ENCODE results near the gene GNGT1. TPM values are rescaled to one million over a fixed set of nuclear protein-coding genes. Genes with fewer than 3 reads are reported as not detected.

GNGT1 gene
- total and polyA plus RNA-seq, 2 experiments from 2014 or later: not detected

DNA sequence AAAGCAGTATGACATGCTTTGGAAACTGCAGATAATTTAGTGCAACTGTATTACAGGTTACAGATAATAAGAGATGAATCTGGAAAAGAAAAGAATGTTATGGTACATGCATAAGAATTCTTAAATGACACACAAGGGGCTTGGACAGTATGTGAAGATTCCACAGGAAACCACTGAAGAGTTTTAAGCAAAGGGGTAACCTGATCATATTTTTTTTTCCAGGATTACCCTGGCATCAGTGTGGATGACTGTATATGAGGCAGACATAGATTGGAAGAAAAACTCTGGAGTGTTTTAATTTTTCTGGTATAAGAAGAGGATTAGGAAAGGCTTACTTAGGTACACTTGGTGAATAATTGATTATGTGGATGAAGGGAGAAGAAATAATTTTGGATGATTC lies 23.9 kb upstream of the GNGT1 start:
- Histone ChIP-seq H3K36me3 (ENCODE audit: low read depth) (no peaks in the 10 kb centered on the region), H3K27me3 (replicated peaks; ENCODE audit: insufficient read depth) (no peaks in the 10 kb centered on the region), H4K20me1 (ENCODE audit: insufficient read depth) (no peaks in the 10 kb centered on the region), H3K4me2 (ENCODE audit: unreplicated experiment) (no peak overlapping the region), H3F3A (ENCODE audit: insufficient read depth) (peaks cover 35% of the 10 kb centered on the region), H3K9me2 (ENCODE audit: insufficient read depth) (no peaks in the 10 kb centered on the region), H3K9me3 (ENCODE audit: low read depth) (no peaks in the 10 kb centered on the region), H3K4me3 (no peak overlapping the region), H3K4me1 (ENCODE audit: insufficient read depth) (no peaks in the 10 kb centered on the region), H2AFZ (no peak overlapping the region), H3K9ac (no peak overlapping the region), H3K79me2 (ENCODE audit: insufficient read depth) (no peaks in the 10 kb centered on the region), H3K27ac (no peak overlapping the region)
- in situ Hi-C loops (cut with MboI): no loop called here
- TF ChIP-seq EZH2phosphoT487 (IDR thresholded peaks at IDR 0.05; ENCODE audit: insufficient read depth, low read depth) (no peak), EZH2 (IDR thresholded peaks at IDR 0.05; ENCODE audit: insufficient read depth, poor library complexity, severe bottlenecking) (no peak)
- DNase-seq: no peak

DNA sequence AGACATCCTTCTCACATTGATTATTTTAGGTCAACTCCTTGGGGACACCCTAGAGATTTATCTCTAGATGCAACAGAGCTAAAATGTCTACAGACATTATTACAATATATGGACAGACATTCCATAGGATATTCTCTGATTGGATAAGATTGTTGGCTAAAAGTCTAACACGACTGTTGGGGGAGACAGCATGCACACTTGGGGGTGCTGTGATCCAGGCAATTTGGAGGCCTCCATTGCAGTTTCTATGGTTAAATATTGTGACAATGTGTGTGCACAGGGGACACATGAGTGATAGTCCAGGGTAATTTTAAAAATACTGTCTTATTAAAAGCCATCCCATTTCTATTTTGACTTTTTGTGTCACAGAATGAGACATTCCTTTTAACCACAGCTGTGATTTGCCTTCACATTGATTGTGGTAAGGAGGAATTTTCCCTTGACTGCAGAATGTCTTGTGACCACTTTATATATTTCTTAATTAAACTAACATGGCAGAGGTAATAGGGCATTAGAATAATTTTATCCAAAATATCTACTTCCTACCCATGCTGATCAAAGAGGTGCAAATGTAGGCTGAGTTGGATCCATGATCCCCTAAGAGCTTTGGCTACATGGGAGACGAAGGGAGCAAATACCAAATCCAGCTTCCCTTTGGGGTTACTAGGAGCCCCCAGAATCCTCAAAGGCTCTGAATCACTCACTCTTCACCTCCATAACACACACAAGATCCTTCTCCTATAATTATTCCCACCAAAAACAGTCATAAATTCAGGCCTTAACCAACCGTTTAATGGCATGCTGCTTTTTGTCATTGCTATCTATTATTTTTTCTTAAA lies 23.1 kb upstream of the GNGT1 start:
- in situ Hi-C loops (cut with MboI): no loop called here
- Histone ChIP-seq H3F3A (ENCODE audit: insufficient read depth) (peaks cover 44% of the 10 kb centered on the region), H3K36me3 (ENCODE audit: low read depth) (no peaks in the 10 kb centered on the region)

DNA sequence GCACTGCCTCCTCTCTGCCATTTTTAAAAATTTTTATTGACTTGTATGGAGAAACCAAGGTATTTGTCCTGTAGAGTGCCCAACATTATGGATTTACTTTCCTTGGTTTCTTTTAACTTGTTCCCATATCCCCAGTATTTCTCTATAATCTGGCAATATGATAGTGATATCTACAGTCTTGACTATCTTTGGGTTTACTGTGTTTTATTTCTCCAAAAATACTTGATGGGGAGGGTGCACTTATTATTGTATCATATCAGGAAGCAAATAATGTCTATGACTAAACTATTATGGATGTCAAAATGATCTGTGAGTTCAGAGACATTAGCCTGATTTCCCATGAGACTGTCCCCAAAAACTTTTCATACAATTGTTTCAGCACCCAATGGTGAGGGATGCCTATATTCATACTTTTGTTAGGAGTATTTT lies 22.4 kb upstream of the GNGT1 start:
- Histone ChIP-seq H3F3A (ENCODE audit: insufficient read depth) (peaks cover 46% of the 10 kb centered on the region), H3K36me3 (ENCODE audit: low read depth) (no peaks in the 10 kb centered on the region), H3K9ac (no peak overlapping the region), H3K27ac (no peak overlapping the region), H3K27me3 (replicated peaks; ENCODE audit: insufficient read depth) (no peaks in the 10 kb centered on the region), H3K9me2 (ENCODE audit: insufficient read depth) (no peaks in the 10 kb centered on the region), H2AFZ (no peak overlapping the region), H3K4me2 (ENCODE audit: unreplicated experiment) (no peak overlapping the region), H3K4me3 (no peak overlapping the region), H3K9me3 (ENCODE audit: low read depth) (no peaks in the 10 kb centered on the region), H3K79me2 (ENCODE audit: insufficient read depth) (no peaks in the 10 kb centered on the region), H3K4me1 (ENCODE audit: insufficient read depth) (peaks cover 2% of the 10 kb centered on the region; the same call in 1 of the 2 replicates), H4K20me1 (ENCODE audit: insufficient read depth) (no peaks in the 10 kb centered on the region)
- in situ Hi-C loops (cut with MboI): no loop called here
- DNase-seq: no peak
- TF ChIP-seq EZH2phosphoT487 (IDR thresholded peaks at IDR 0.05; ENCODE audit: insufficient read depth, low read depth): no peak
- no peak for TF ChIP-seq EZH2 (IDR thresholded peaks at IDR 0.05; ENCODE audit: insufficient read depth, poor library complexity, severe bottlenecking)

More for the DNA sequence above, 23.1 kb upstream of the GNGT1 start:
- 53 to 67% methylated on average over 3 of the region's 3 CpGs for WGBS, 2 experiments (ENCODE audit: low coverage in 1 of 2, low lambda C conversion rate in 2 of 2, missing lambda C conversion rate in 2 of 2)
- no peak overlapping the region for H2AFZ ChIP-seq
- no peak for TF ChIP-seq EZH2phosphoT487 (IDR thresholded peaks at IDR 0.05; ENCODE audit: insufficient read depth, low read depth)
- TF ChIP-seq EZH2 (IDR thresholded peaks at IDR 0.05; ENCODE audit: insufficient read depth, poor library complexity, severe bottlenecking): no peak
- no peaks in the 10 kb centered on the region for H3K4me1 ChIP-seq (ENCODE audit: insufficient read depth)
- no peak overlapping the region for H3K4me3 ChIP-seq
- no peak overlapping the region for H3K27ac ChIP-seq
- H3K4me2 ChIP-seq (ENCODE audit: unreplicated experiment): no peak overlapping the region
- H3K9ac ChIP-seq: no peak overlapping the region
- no peaks in the 10 kb centered on the region for H4K20me1 ChIP-seq (ENCODE audit: insufficient read depth)
- H3K9me2 ChIP-seq (ENCODE audit: insufficient read depth): no peaks in the 10 kb centered on the region
- H3K27me3 ChIP-seq (replicated peaks; ENCODE audit: insufficient read depth): no peaks in the 10 kb centered on the region
- H3K79me2 ChIP-seq (ENCODE audit: insufficient read depth): no peaks in the 10 kb centered on the region
- H3K9me3 ChIP-seq (ENCODE audit: low read depth): no peaks in the 10 kb centered on the region
- DNase-seq: no peak

DNA sequence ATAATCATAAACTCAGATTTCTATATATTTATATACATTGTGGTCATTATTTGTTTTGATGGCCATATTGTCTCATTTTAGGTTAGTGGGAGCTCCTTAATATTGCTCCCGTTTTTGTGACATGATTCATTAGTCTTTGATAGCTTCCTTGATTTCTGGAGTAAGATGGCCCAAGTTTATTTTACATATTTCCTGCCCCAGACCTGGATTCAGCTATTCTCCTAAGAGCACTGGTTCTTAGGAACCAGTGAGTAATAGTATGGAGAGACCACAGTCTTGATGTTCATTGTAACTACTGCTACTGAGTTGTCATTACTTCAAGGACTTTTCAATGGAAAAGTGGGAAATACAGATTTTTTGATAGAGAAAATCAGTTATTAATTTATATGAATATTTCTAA lies 21.8 kb upstream of the GNGT1 start:
- Histone ChIP-seq H3K4me1 (ENCODE audit: insufficient read depth) (peaks cover 5% of the 10 kb centered on the region; the same call in 1 of the 2 replicates), H3F3A (ENCODE audit: insufficient read depth) (peaks cover 48% of the 10 kb centered on the region), H3K4me2 (ENCODE audit: unreplicated experiment) (no peak overlapping the region), H3K9me2 (ENCODE audit: insufficient read depth) (no peaks in the 10 kb centered on the region), H2AFZ (no peak overlapping the region), H3K4me3 (no peak overlapping the region), H3K27ac (no peak overlapping the region), H3K9me3 (ENCODE audit: low read depth) (no peaks in the 10 kb centered on the region), H4K20me1 (ENCODE audit: insufficient read depth) (no peaks in the 10 kb centered on the region), H3K79me2 (ENCODE audit: insufficient read depth) (no peaks in the 10 kb centered on the region), H3K36me3 (ENCODE audit: low read depth) (no peaks in the 10 kb centered on the region), H3K9ac (no peak overlapping the region), H3K27me3 (replicated peaks; ENCODE audit: insufficient read depth) (no peaks in the 10 kb centered on the region)
- WGBS, 2 experiments (ENCODE audit: low coverage in 1 of 2, low lambda C conversion rate in 2 of 2, missing lambda C conversion rate in 2 of 2): 93% methylated on average over 1 of the region's 1 CpG
- in situ Hi-C loops (cut with MboI): no loop called here
- no peak for TF ChIP-seq EZH2 (IDR thresholded peaks at IDR 0.05; ENCODE audit: insufficient read depth, poor library complexity, severe bottlenecking)
- no peak for TF ChIP-seq EZH2phosphoT487 (IDR thresholded peaks at IDR 0.05; ENCODE audit: insufficient read depth, low read depth)
- DNase-seq: no peak
